Brain microvascular endothelial cell (primary cell): ENCODE measurements around the gene FGR.
"Not testable (repeated sequence)": the region's sequence is repeated elsewhere in the genome, so short reads cannot be mapped to it uniquely, and the experiment has no call there.

Experiments used
- DNase-seq: peaks from one replicate; pipeline ENCODE4 v3.0.0-alpha.2; 2020
- H3K27ac ChIP-seq: fragments of 250-450 bp; sonication (Bioruptor Pico); 2 replicates; pipeline ENCODE4 v1.5.1; 2020; ENCODE audit warnings: mild to moderate bottlenecking, moderate library complexity
- H3K27me3 ChIP-seq: fragments of 250-450 bp; sonication (Bioruptor Pico); replicated peaks from 2 replicates; pipeline ENCODE4 v1.5.1; 2020; ENCODE audit warnings: mild to moderate bottlenecking
- H3K36me3 ChIP-seq: fragments of 250-450 bp; sonication (Bioruptor Pico); replicated peaks from 2 replicates; pipeline ENCODE4 v1.5.1; 2020; ENCODE audit warnings: mild to moderate bottlenecking
- H3K4me3 ChIP-seq: 2 replicates; pipeline ENCODE4 v1.5.1; 2011; ENCODE audit warnings: low read depth, mild to moderate bottlenecking, control low read depth, low read length, moderate library complexity
- CTCF ChIP-seq: IDR thresholded peaks from 2 replicates; pipeline ENCODE4 v1.5.1; 2011; ENCODE audit warnings: low read depth, mild to moderate bottlenecking, moderate library complexity, low read length, control low read depth, inconsistent platforms; ENCODE audit errors: missing control alignments
- in situ Hi-C: cut with HindIII; loops from 2 replicates; pipeline ENCODE4 v1.10.0; 2017; ENCODE audit warnings: low sequenced_read_pairs, low pct_ligation_motif_present

FGR gene

GRCh38 chr1:27623327-27624212 is 11.4 kb downstream of the FGR start:
- H3K36me3 ChIP-seq = no peaks in the 10 kb centered on the region
- no peaks in the 10 kb centered on the region for H3K27me3 ChIP-seq
- no peak overlapping the region for H3K4me3 ChIP-seq

GRCh38 chr1:27622828-27623227 is 12.2 kb downstream of the FGR start:
- in situ Hi-C loops = no loop called here
- no peak for TF ChIP-seq CTCF
- Histone ChIP-seq H3K27me3 (no peaks in the 10 kb centered on the region), H3K36me3 (no peaks in the 10 kb centered on the region), H3K27ac (no peak overlapping the region), H3K4me3 (no peak overlapping the region)
- DNase-seq = no peak

More at GRCh38 chr1:27623327-27624212, 11.4 kb downstream of the FGR start:
- no peak for TF ChIP-seq CTCF
- H3K27ac ChIP-seq = no peak overlapping the region
- in situ Hi-C loops = no loop called here
- no peak for DNase-seq

GRCh38 chr1:27621051-27621920 is 13.7 kb downstream of the FGR start:
- Histone ChIP-seq H3K4me3 (no peak overlapping the region), H3K27ac (no peak overlapping the region), H3K36me3 (no peaks in the 10 kb centered on the region), H3K27me3 (no peaks in the 10 kb centered on the region)
- DNase-seq = peak; percentile 51
- TF ChIP-seq CTCF = no peak
- in situ Hi-C loops = no loop called here

GRCh38 chr1:27619782-27620438 is 15.1 kb downstream of the FGR start:
- in situ Hi-C loops, H3K27me3 ChIP-seq, DNase-seq, H3K4me3 ChIP-seq, H3K36me3 ChIP-seq, H3K27ac ChIP-seq: not testable (repeated sequence)

- Histone ChIP-seq H3K27me3 (no peaks in the 10 kb centered on the region), H3K4me3 (no peak overlapping the region), H3K36me3 (no peaks in the 10 kb centered on the region), H3K27ac (no peak overlapping the region)
- in situ Hi-C loops = no loop called here
- no peak for DNase-seq
- no peak for TF ChIP-seq CTCF
These were observed 16.5 kb downstream of the FGR start for GRCh38 chr1:27618341-27619082.
